Vagina (tissue), 2 donors: ENCODE measurements around the gene ADCY7.
"Not testable (repeated sequence)": the region's sequence is repeated elsewhere in the genome, so short reads cannot be mapped to it uniquely, and the experiment has no call there.

Experiments used
- CTCF ChIP-seq, 3 experiments: fragments of 450-650 bp in 2 of 3; fragments of 200-600 bp in 1 of 3; sonication (generic) in 1 of 3; IDR thresholded peaks; one replicate each; pipeline ENCODE4 v1.5.1; 2017 to 2019; ENCODE audit warnings: antibody characterized with exemption in 3 of 3, mild to moderate bottlenecking in 2 of 3, moderate library complexity in 2 of 3
- POLR2A ChIP-seq, 2 donors: fragments of 450-650 bp; IDR thresholded peaks; one replicate each; pipeline ENCODE4 v1.6.1; 2017; ENCODE audit warnings: antibody characterized with exemption in 2 of 2, mild to moderate bottlenecking in 2 of 2, moderate library complexity in 2 of 2
- POLR2AphosphoS5 ChIP-seq, 2 donors: sonication (generic); formaldehyde crosslinking; IDR thresholded peaks; one replicate each; pipeline ENCODE4 v1.9.0; 2017; ENCODE audit warnings: antibody characterized with exemption in 2 of 2, mild to moderate bottlenecking in 2 of 2, low read depth in 1 of 2; ENCODE audit not compliant: insufficient read depth in 1 of 2

GRCh38 chr16:50243024-50243423 is 23.3 kb upstream of the ADCY7 start:
- not testable (repeated sequence) for TF ChIP-seq CTCF (IDR thresholded peaks at IDR 0.05); POLR2AphosphoS5 (IDR thresholded peaks at IDR 0.05; ENCODE audit: insufficient read depth in 1 of 2, low read depth in 1 of 2); POLR2A (IDR thresholded peaks at IDR 0.05)
